Activated CD8-positive, alpha-beta T cell treated with anti-CD3 and anti-CD28 coated beads for 36 hours (primary cell): ENCODE results near the gene FOXE3. TPM values are rescaled to one million over a fixed set of nuclear protein-coding genes. Genes with fewer than 3 reads are reported as not detected.

Source experiments
- ATAC-seq: fragments of 200-7000 bp; cut with Tn5 transposase; one replicate; pipeline ENCODE4 v1.10.0; 2021; ENCODE audit warnings: mild to moderate bottlenecking, moderate library complexity
- CTCF ChIA-PET: fragments of 350-600 bp; sonication (Branson Sonifier 250); formaldehyde crosslinking; loops from one replicate; lab custom pipeline; 2021; ENCODE audit warnings: antibody characterized with exemption; lab: Charles Lee
- POLR2A ChIA-PET: fragments of 350-600 bp; sonication (Branson Sonifier 250); formaldehyde crosslinking; loops from one replicate; lab custom pipeline; 2021; ENCODE audit warnings: antibody characterized with exemption; lab: Charles Lee
- DNase-seq: peaks from one replicate; pipeline ENCODE4 v3.0.0-alpha.2; 2020
- H3K27ac Mint-ChIP-seq: one replicate; pipeline ENCODE4 v1.8.0; 2021; ENCODE audit warnings: mild to moderate bottlenecking, mixed read lengths
- H3K27me3 Mint-ChIP-seq: one replicate; pipeline ENCODE4 v1.8.0; 2021; ENCODE audit warnings: mixed read lengths
- H3K36me3 Mint-ChIP-seq: one replicate; pipeline ENCODE4 v1.8.0; 2021; ENCODE audit warnings: low read depth, mixed read lengths
- H3K4me1 Mint-ChIP-seq: one replicate; pipeline ENCODE4 v1.8.0; 2021; ENCODE audit warnings: low read depth, mixed read lengths
- H3K4me3 Mint-ChIP-seq: one replicate; pipeline ENCODE4 v1.8.0; 2021; ENCODE audit warnings: mild to moderate bottlenecking, moderate library complexity, mixed read lengths
- H3K9me3 Mint-ChIP-seq: one replicate; pipeline ENCODE4 v1.8.0; 2021; ENCODE audit warnings: mixed read lengths
- CTCF ChIP-seq: fragments of 200-600 bp; IDR thresholded peaks from one replicate; pipeline ENCODE4 v1.8.0; 2022; ENCODE audit warnings: antibody characterized with exemption, mild to moderate bottlenecking
- intact Hi-C: fragments of 100-400 bp; cut with micrococcal nuclease; formaldehyde crosslinking; loops from one replicate; pipeline ENCODE4 v1.10.0; 2022
- total RNA-seq, 2 experiments: library from RNA; stranded (reverse); gene quantifications; one replicate each; pipeline ENCODE4 v1.2.3, GENCODE V29; 2021

FOXE3 gene
- total RNA-seq, 2 experiments from 2014 or later: not detected

DNA sequence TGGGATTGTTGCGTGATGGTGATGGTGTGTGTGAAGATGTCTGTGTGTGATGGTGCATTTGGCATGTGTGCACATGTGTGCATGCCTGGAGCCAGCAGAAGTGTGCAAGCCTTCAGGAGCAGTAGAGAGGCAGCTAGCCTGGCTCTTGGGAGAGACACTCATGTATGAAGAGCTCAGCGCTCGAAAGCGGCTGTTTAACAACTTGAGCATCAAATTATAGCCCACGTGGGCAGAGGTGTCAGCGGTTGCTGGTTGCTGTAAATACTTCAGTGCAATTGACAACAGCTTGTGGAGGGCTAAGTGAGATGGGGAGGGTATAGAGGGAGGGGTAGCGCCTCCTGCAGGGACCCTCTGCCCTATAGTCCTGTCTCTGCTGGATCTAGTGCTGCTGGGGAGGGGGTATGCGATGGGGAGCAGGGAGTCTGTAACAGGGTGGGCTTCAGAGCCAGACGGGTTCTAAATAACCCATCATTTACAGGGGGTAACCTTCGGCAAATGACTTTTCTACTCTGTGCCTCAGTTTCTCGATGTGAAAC lies 43.2 kb downstream of the FOXE3 start:
- H3K36me3 Mint-ChIP-seq: no peaks in the 10 kb centered on the region
- H3K9me3 Mint-ChIP-seq: no peaks in the 10 kb centered on the region
- DNase-seq (no peak), ATAC-seq (no peak)
- H3K4me3 Mint-ChIP-seq: no peak overlapping the region
- peaks cover 55% of the 10 kb centered on the region for H3K27me3 Mint-ChIP-seq
- CTCF ChIA-PET: interaction anchor here (0.9 to 1.0 kb wide), 2 partner anchors 15 to 19 kb away, joined by 3 read pairs; no protein-coding TSS in a partner anchor
- H3K4me1 Mint-ChIP-seq: no peaks in the 10 kb centered on the region
- intact Hi-C loops: no loop called here
- POLR2A ChIA-PET: no interaction called here
- TF ChIP-seq CTCF: no peak
- H3K27ac Mint-ChIP-seq: no peak overlapping the region

GRCh38 chr1:47460040-47460439 lies 44.0 kb downstream of the FOXE3 start:
- Mint-ChIP-seq H3K27ac (no peak overlapping the region), H3K4me3 (no peak overlapping the region), H3K36me3 (no peaks in the 10 kb centered on the region), H3K9me3 (no peaks in the 10 kb centered on the region), H3K27me3 (peaks cover 52% of the 10 kb centered on the region), H3K4me1 (no peaks in the 10 kb centered on the region)
- CTCF ChIA-PET: interaction anchor here (0.9 to 1.3 kb wide), 3 partner anchors 11 to 19 kb away, joined by 3 to 4 read pairs (median 3); no protein-coding TSS in a partner anchor
- DNase-seq (no peak), ATAC-seq (no peak)
- intact Hi-C loops: no loop called here
- TF ChIP-seq CTCF: no peak
- POLR2A ChIA-PET: no interaction called here

DNA sequence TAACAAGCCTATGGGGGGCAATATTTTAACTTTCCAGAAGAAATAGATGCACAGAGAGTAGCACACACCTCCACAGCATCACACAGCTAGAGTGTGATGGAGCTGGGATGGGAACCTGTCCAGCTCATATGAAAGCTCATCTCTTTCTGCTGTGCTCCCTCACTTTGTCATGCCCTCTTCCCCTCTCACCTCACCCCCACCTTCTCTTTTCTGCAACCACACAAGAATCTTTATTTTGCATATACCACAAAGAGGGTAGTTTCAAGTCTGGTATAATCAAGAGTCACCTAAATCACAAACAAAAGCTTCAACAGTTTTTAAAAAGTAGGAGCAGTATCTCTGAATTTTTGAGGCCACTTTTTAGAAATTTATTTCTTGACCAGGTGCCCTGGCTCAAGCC lies 44.4 kb downstream of the FOXE3 start:
- TF ChIP-seq CTCF: no peak
- intact Hi-C loops: no loop called here
- ATAC-seq (no peak), DNase-seq (no peak)
- Mint-ChIP-seq H3K4me3 (no peak overlapping the region), H3K27ac (no peak overlapping the region), H3K36me3 (no peaks in the 10 kb centered on the region), H3K9me3 (no peaks in the 10 kb centered on the region), H3K4me1 (no peaks in the 10 kb centered on the region), H3K27me3 (peaks cover 49% of the 10 kb centered on the region)
- ChIA-PET CTCF (interaction anchor here (0.9 to 1.3 kb wide), 2 partner anchors 11 to 14 kb away, joined by 3 to 4 read pairs; no protein-coding TSS in a partner anchor), POLR2A (no interaction called here)

DNA sequence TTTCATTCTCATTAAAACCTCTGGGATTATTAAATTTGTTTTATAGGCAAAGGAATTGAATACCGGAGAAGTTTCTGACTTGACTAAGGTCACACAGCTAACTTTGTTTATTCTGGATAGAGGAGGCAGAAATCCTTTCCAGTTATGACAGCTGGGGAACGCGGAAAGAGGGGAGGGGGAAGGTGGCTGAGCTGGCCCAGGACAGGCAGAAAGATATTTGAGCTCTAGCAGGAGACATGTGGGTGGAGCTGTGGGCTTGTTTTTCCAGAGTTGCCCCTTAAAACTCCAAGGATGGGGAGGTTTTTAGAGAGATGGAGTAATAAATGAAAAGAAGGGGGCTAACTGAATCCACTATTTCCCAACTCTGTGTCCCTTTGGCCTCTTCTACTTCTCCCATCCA lies 49.5 kb downstream of the FOXE3 start:
- Mint-ChIP-seq H3K36me3 (no peaks in the 10 kb centered on the region), H3K27me3 (peaks cover 39% of the 10 kb centered on the region), H3K4me1 (no peaks in the 10 kb centered on the region), H3K9me3 (no peaks in the 10 kb centered on the region), H3K4me3 (no peak overlapping the region), H3K27ac (no peak overlapping the region)
- ATAC-seq: no peak
- no peak for DNase-seq
- POLR2A ChIA-PET: no interaction called here
- no peak for TF ChIP-seq CTCF
- CTCF ChIA-PET: no interaction called here
- intact Hi-C loops: no loop called here

Other genes with a start within 250 kb of the FOXE3 start
- gene PDZK1IP1, start 226.2 kb upstream of the FOXE3 start, total RNA-seq: not detected
- not detected for gene TAL1, start 184.1 kb upstream of the FOXE3 start, total RNA-seq
- gene STIL, start 102.1 kb upstream of the FOXE3 start, total RNA-seq: 10 to 100 TPM; 22.8 to 24.5 TPM
- gene CMPK1, start 82.5 kb upstream of the FOXE3 start, total RNA-seq: 100 to 1,000 TPM in 1 of 2 experiments, 10 to 100 TPM in 1; 99.7 to 101 TPM
- gene FOXD2, start 21.8 kb downstream of the FOXE3 start, total RNA-seq: under 1 TPM; 0.11 to 0.18 TPM